A549 (cell line): ENCODE measurements around the gene C1orf115. TPM values are rescaled to one million over a fixed set of nuclear protein-coding genes. Genes with fewer than 3 reads are reported as not detected.
A peak's percentile ranks its signal among the peaks of the same experiment; 100 is the strongest.

Experiments
- ATAC-seq, 2 experiments: fragments of 200-7000 bp in 1 of 2; fragments of >200 bp in 1 of 2; cut with Nextera tagmentation in 1 of 2; cut with Tn5 transposase in 1 of 2; 3 replicates each; pipeline versions ENCODE4 v1.8.0 to v1.9.1; 2018 to 2020; ENCODE audit warnings: mild to moderate bottlenecking in 1 of 2, moderate library complexity in 1 of 2
- CTCF ChIA-PET: fragments of 300-600 bp; sonication (Branson Sonifier 250); formaldehyde crosslinking; extraction: SDS; loops from one replicate; lab custom pipeline; 2021; ENCODE audit warnings: antibody characterized with exemption, inconsistent platforms; lab: Yijun Ruan, JAX
- POLR2A ChIA-PET: fragments of 350-600 bp; formaldehyde crosslinking; extraction: SDS; loops from one replicate; lab custom pipeline; 2021; ENCODE audit warnings: antibody characterized with exemption, inconsistent platforms; lab: Yijun Ruan, JAX
- DNase-seq, 2 experiments: peaks; one replicate each; pipeline versions ENCODE4 v3.0.0 to v3.0.0-alpha.2; 2011 to 2016; ENCODE audit warnings: low read depth in 1 of 2, low spot score in 1 of 2
- FAIRE-seq: peaks from 2 replicates; lab custom pipeline; 2011; peaks lifted over from hg19 to GRCh38; lab: Jason Lieb, UNC
- H3K27ac ChIP-seq, 2 experiments: fragments of >200 bp; sonication (Bioruptor Twin); formaldehyde crosslinking; 3 replicates each; pipeline ENCODE4 v1.5.1; 2016 to 2017
- H3K4me1 ChIP-seq: fragments of >200 bp; sonication (Bioruptor Twin); formaldehyde crosslinking; 3 replicates; pipeline ENCODE4 v1.6.1; 2016
- H3K4me2 ChIP-seq: fragments of >200 bp; sonication (Bioruptor Twin); formaldehyde crosslinking; 3 replicates; pipeline ENCODE4 v1.6.1; 2016
- H3K4me3 ChIP-seq: fragments of >200 bp; sonication (Bioruptor Twin); formaldehyde crosslinking; 3 replicates; pipeline ENCODE4 v1.5.1; 2016
- H3K9me3 ChIP-seq: fragments of >200 bp; sonication (Bioruptor Twin); formaldehyde crosslinking; 3 replicates; pipeline ENCODE4 v1.6.1; 2016
- ATOH8 ChIP-seq: fragments of 250-450 bp; sonication (Bioruptor Pico); IDR thresholded peaks from 2 replicates; pipeline ENCODE4 v1.5.0; 2020; ENCODE audit warnings: low read depth, mild to moderate bottlenecking, moderate library complexity
- BHLHE40 ChIP-seq: IDR thresholded peaks from 2 replicates; pipeline ENCODE4 v1.6.1; 2012; ENCODE audit warnings: low read depth, low read length, inconsistent platforms
- CBX2 ChIP-seq: fragments of 200-600 bp; sonication (generic); IDR thresholded peaks from 2 replicates; pipeline ENCODE4 v1.6.1; 2016; ENCODE audit warnings: low read depth, mild to moderate bottlenecking, borderline replicate concordance
- CHD4 ChIP-seq: fragments of 200-600 bp; sonication (generic); IDR thresholded peaks from 2 replicates; pipeline ENCODE4 v1.6.1; 2016; ENCODE audit warnings: antibody characterized with exemption, mild to moderate bottlenecking, borderline replicate concordance
- CTCF ChIP-seq: fragments of >200 bp; sonication (Bioruptor Twin); formaldehyde crosslinking; IDR thresholded peaks from 3 replicates; pipeline ENCODE4 v1.5.1; 2016
- EHF ChIP-seq: fragments of 250-450 bp; sonication (Bioruptor Pico); IDR thresholded peaks from 2 replicates; pipeline ENCODE4 v1.5.0; 2020; ENCODE audit warnings: mild to moderate bottlenecking
- EHMT2 ChIP-seq: fragments of 200-600 bp; sonication (generic); IDR thresholded peaks from 2 replicates; pipeline ENCODE4 v1.6.1; 2016; ENCODE audit warnings: antibody characterized with exemption, low read depth, mild to moderate bottlenecking, moderate library complexity
- ELK1 ChIP-seq: fragments of 150-350 bp; IDR thresholded peaks from 2 replicates; pipeline ENCODE4 v1.6.1; 2014; ENCODE audit warnings: low read depth, mild to moderate bottlenecking, low read length
- FOSL2 ChIP-seq, 2 experiments: fragments of 450-650 bp in 1 of 2; fragments of >200 bp in 1 of 2; sonication (Bioruptor Twin) in 1 of 2; formaldehyde crosslinking; IDR thresholded peaks; 2 replicates each; pipeline versions ENCODE4 v1.5.0 to v1.6.1; 2016 to 2020; ENCODE audit warnings: mild to moderate bottlenecking in 1 of 2, moderate library complexity in 1 of 2
- FOXS1 ChIP-seq: fragments of 250-450 bp; sonication (Bioruptor Pico); IDR thresholded peaks from 2 replicates; pipeline ENCODE4 v1.5.0; 2020; ENCODE audit warnings: mild to moderate bottlenecking, moderate library complexity
- HEYL ChIP-seq: fragments of 250-450 bp; sonication (Bioruptor Pico); IDR thresholded peaks from 2 replicates; pipeline ENCODE4 v1.8.0; 2021; ENCODE audit warnings: mild to moderate bottlenecking, moderate library complexity
- HOXB5 ChIP-seq: fragments of 250-450 bp; sonication (Bioruptor Pico); IDR thresholded peaks from 2 replicates; pipeline ENCODE4 v1.5.0; 2020; ENCODE audit warnings: mild to moderate bottlenecking, moderate library complexity
- JUNB ChIP-seq: fragments of >200 bp; sonication (Bioruptor Twin); formaldehyde crosslinking; IDR thresholded peaks from 2 replicates; pipeline ENCODE4 v1.6.1; 2016
- KDM1A ChIP-seq: fragments of 200-600 bp; sonication (generic); IDR thresholded peaks from 2 replicates; pipeline ENCODE4 v1.6.1; 2016; ENCODE audit warnings: low read depth, mild to moderate bottlenecking
- MAZ ChIP-seq: fragments of 150-350 bp; IDR thresholded peaks from 2 replicates; pipeline ENCODE4 v1.6.1; 2014; ENCODE audit warnings: antibody characterized with exemption, low read depth, low read length, borderline replicate concordance
- MYC ChIP-seq: IDR thresholded peaks from 2 replicates; pipeline ENCODE4 v1.6.1; 2012; ENCODE audit warnings: mild to moderate bottlenecking, inconsistent platforms, low read length, improper control_type of control experiment, borderline replicate concordance
- POLR2A ChIP-seq: IDR thresholded peaks from 2 replicates; pipeline ENCODE4 v1.6.1; 2012; ENCODE audit warnings: mild to moderate bottlenecking, low read length
- POLR2AphosphoS2 ChIP-seq: conservative IDR thresholded peaks from 2 replicates; pipeline ENCODE4 v1.6.1; 2012; ENCODE audit warnings: low read length, improper control_type of control experiment, inconsistent platforms
- RAD21 ChIP-seq, 2 experiments: fragments of >200 bp in 1 of 2; sonication (Bioruptor Twin) in 1 of 2; formaldehyde crosslinking in 1 of 2; IDR thresholded peaks in 1 of 2; conservative IDR thresholded peaks in 1 of 2; 2 replicates in 1 of 2; 3 replicates in 1 of 2; pipeline ENCODE4 v1.6.1; 2012 to 2018; ENCODE audit warnings: inconsistent platforms in 1 of 2
- RFX5 ChIP-seq: fragments of 450-650 bp; IDR thresholded peaks from 2 replicates; pipeline ENCODE4 v1.7.1; 2014; ENCODE audit warnings: antibody characterized with exemption, mild to moderate bottlenecking, moderate library complexity
- RNF2 ChIP-seq: fragments of 200-600 bp; sonication (generic); IDR thresholded peaks from 2 replicates; pipeline ENCODE4 v1.6.1; 2016; ENCODE audit warnings: low read depth, mild to moderate bottlenecking, antibody characterized with exemption, moderate library complexity, borderline replicate concordance
- SMC3 ChIP-seq: fragments of >200 bp; sonication (Bioruptor Twin); formaldehyde crosslinking; IDR thresholded peaks from 3 replicates; pipeline ENCODE4 v1.6.1; 2018; ENCODE audit warnings: inconsistent platforms
- SREBF2 ChIP-seq: fragments of 450-650 bp; IDR thresholded peaks from 2 replicates; pipeline ENCODE4 v1.6.1; 2014; ENCODE audit warnings: mild to moderate bottlenecking, moderate library complexity
- ZFP36 ChIP-seq: fragments of 450-650 bp; IDR thresholded peaks from 2 replicates; pipeline ENCODE4 v1.6.1; 2014; ENCODE audit warnings: borderline replicate concordance; ENCODE audit not compliant: partially characterized antibody
- WGBS: methylation state at CpG from one replicate; pipeline ENCODE4 v1.1.6; 2017; ENCODE audit errors: missing lambda C conversion rate; 5-methylcytosine and 5-hydroxymethylcytosine counted together
- polyA plus RNA-seq, 4 experiments: library from polyadenylated mRNA; depleted of rRNA in 3 of 4; stranded (reverse); fragments of >200 nt; fragmentation: RNase III in 1 of 4; extraction: RNeasy Plus Mini Kit Qiagen cat#74134 plus additional on column Dnase treatment in 1 of 4; gene quantifications; 2 replicates in 3 of 4; 3 replicates in 1 of 4; pipeline ENCODE4 v1.2.3, GENCODE V29; 2011 to 2017

Gene C1orf115
- polyA plus RNA-seq, 2 of the 4 experiments (the other 2 are of a cell fraction): 6.4 to 7.5 TPM

- no peak overlapping the region for H3K4me2 ChIP-seq
- CTCF ChIA-PET: interaction anchor here (1.0 to 3.2 kb wide), 3 partner anchors 8 to 35 kb away, joined by 6 to 12 read pairs (median 7); no protein-coding TSS in a partner anchor
- no peaks in the 10 kb centered on the region for H3K9me3 ChIP-seq
- POLR2A ChIA-PET: no interaction called here
- WGBS: 100% methylated on average over 1 of the region's 1 CpG
- H3K4me1 ChIP-seq: no peaks in the 10 kb centered on the region
- no peak for DNase-seq
- TF ChIP-seq FOXS1 (CRISPR knock-in tag) (no peak), POLR2AphosphoS2 (no peak), BHLHE40 (no peak), RNF2 (no peak), JUNB (no peak)
- no peak for ATAC-seq
- FAIRE-seq: no peak
- H3K27ac ChIP-seq: no peak overlapping the region
- H3K4me3 ChIP-seq: no peak overlapping the region
These were observed 51.7 kb downstream of the C1orf115 start for GRCh38 chr1:220741825-220742224.

GRCh38 chr1:220742520-220742919 is 52.4 kb downstream of the C1orf115 start:
- WGBS: 50% methylated on average over 3 of the region's 3 CpGs
- no peak overlapping the region for H3K4me2 ChIP-seq
- no peak overlapping the region for H3K27ac ChIP-seq
- ATAC-seq (no peak), FAIRE-seq (no peak), DNase-seq (no peak)
- peaks cover 7% of the 10 kb centered on the region; the same call in 2 of the 3 replicates for H3K4me1 ChIP-seq
- CTCF ChIA-PET: interaction anchor here (3.2 kb wide), 1 partner anchor 9 kb away, joined by 12 read pairs; no protein-coding TSS in a partner anchor
- POLR2A ChIA-PET: no interaction called here
- no peak for TF ChIP-seq MAZ
- TF ChIP-seq FOXS1 (CRISPR knock-in tag): no peak
- no peak for TF ChIP-seq ELK1
- TF ChIP-seq ATOH8: no peak
- no peak for TF ChIP-seq JUNB
- H3K4me3 ChIP-seq: no peak overlapping the region
- H3K9me3 ChIP-seq: no peaks in the 10 kb centered on the region

- Histone ChIP-seq H3K4me2 (no peak overlapping the region; the same call in 1 of the 3 replicates), H3K4me1 (peaks cover 22% of the 10 kb centered on the region; the same call in 2 of the 3 replicates), H3K9me3 (no peaks in the 10 kb centered on the region), H3K4me3 (no peak overlapping the region), H3K27ac (peak overlapping the region in 1 of 2 experiments; percentile 92; a peak in 2 of 6 replicates)
- CTCF ChIA-PET: interaction anchor here (1.3 to 7.6 kb wide), 6 partner anchors 9 to 559 kb away, joined by 3 to 48 read pairs (median 10); no protein-coding TSS in a partner anchor
- POLR2A ChIA-PET: interaction anchor here (0.8 to 2.9 kb wide), 2 partner anchors 13 to 14 kb away, joined by 3 to 35 read pairs; no protein-coding TSS in a partner anchor
- WGBS: 87% methylated on average over 3 of the region's 3 CpGs
- TF ChIP-seq RAD21 (conservative IDR thresholded peaks at IDR 0.05 in 1 of 2, IDR thresholded peaks at IDR 0.05 in 1 of 2): no peak
- TF ChIP-seq CHD4: no peak
- TF ChIP-seq ZFP36: no peak
- no peak for TF ChIP-seq POLR2A
- TF ChIP-seq BHLHE40: no peak
- no peak for TF ChIP-seq EHF (CRISPR knock-in tag)
- no peak for TF ChIP-seq MAZ
- TF ChIP-seq FOSL2 (IDR thresholded peaks at IDR 0.05): no peak
- TF ChIP-seq FOSL2 (CRISPR knock-in tag; IDR thresholded peaks at IDR 0.05): no peak
- no peak for TF ChIP-seq MYC
- TF ChIP-seq HOXB5 (CRISPR knock-in tag): no peak
- TF ChIP-seq EHMT2: no peak
- TF ChIP-seq CBX2: no peak
- TF ChIP-seq KDM1A: no peak
- no peak for TF ChIP-seq SMC3
- no peak for TF ChIP-seq ELK1
- TF ChIP-seq HEYL (CRISPR knock-in tag): no peak
- no peak for TF ChIP-seq CTCF
- no peak for TF ChIP-seq JUNB
- TF ChIP-seq SREBF2: no peak
- no peak for TF ChIP-seq RFX5
- no peak for FAIRE-seq
- no peak for ATAC-seq
- DNase-seq: no peak
These were observed 56.7 kb downstream of the C1orf115 start for GRCh38 chr1:220746851-220747250.
